ENCODE measurements around the gene EID1. TPM values are rescaled to one million over a fixed set of nuclear protein-coding genes. Genes with fewer than 3 reads are reported as not detected.

Gene EID1
- total and polyA plus RNA-seq, 9 of the 15 experiments (the other 6 are each of a cell fraction or from before 2014, with no cell fraction given), result 46.5 to 211 (median 143) TPM

DNA sequence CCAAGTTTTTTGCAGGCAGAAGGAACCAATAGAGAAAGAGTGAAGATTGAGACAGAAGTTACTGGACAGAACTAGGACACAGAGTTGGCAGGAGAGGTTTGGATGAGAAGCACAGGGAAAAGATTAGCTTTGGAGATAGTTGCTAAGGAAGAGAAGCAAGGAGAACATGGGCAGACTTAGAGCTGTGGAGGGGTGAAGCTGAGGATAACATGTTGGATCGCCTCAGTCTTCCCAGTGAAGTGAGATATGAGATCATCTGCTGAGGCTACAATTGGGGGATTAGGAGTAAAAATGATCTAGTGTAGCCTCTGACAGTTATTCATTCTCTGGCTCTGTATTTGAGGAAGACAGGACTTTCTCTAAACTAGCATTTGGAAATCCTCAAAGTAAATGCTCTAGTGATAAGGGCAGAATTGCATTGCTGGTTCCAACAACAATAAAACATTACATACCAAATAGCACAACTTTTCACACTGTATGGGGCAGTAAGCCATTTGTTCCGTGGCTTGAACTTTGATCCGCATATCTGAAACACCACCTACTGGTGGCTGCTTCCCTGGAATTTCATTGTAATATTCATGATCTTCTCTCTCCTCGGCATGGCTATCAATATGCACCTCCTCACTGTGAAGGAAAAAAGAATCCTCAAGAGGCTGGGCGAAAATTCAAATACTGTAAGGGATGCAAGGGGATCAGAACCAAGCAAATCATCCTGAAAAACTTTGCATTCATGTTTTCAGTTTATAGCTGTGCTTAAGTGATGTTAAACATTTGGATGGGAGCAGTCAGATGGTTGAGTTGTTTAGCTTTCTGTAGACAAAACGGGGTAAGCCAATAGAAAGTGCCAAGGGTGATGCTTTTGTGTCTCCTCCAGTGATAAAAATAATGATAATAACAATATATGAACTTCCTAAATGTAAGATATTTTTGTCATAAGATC is 22.2 kb upstream of the EID1 start (continued):
- TF ChIP-seq, protein P1, sequence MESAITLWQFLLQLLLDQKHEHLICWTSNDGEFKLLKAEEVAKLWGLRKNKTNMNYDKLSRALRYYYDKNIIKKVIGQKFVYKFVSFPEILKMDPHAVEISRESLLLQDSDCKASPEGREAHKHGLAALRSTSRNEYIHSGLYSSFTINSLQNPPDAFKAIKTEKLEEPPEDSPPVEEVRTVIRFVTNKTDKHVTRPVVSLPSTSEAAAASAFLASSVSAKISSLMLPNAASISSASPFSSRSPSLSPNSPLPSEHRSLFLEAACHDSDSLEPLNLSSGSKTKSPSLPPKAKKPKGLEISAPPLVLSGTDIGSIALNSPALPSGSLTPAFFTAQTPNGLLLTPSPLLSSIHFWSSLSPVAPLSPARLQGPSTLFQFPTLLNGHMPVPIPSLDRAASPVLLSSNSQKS (CRISPR knock-in tag; IDR thresholded peaks at IDR 0.05), result no peak
- TF ChIP-seq, protein P2, sequence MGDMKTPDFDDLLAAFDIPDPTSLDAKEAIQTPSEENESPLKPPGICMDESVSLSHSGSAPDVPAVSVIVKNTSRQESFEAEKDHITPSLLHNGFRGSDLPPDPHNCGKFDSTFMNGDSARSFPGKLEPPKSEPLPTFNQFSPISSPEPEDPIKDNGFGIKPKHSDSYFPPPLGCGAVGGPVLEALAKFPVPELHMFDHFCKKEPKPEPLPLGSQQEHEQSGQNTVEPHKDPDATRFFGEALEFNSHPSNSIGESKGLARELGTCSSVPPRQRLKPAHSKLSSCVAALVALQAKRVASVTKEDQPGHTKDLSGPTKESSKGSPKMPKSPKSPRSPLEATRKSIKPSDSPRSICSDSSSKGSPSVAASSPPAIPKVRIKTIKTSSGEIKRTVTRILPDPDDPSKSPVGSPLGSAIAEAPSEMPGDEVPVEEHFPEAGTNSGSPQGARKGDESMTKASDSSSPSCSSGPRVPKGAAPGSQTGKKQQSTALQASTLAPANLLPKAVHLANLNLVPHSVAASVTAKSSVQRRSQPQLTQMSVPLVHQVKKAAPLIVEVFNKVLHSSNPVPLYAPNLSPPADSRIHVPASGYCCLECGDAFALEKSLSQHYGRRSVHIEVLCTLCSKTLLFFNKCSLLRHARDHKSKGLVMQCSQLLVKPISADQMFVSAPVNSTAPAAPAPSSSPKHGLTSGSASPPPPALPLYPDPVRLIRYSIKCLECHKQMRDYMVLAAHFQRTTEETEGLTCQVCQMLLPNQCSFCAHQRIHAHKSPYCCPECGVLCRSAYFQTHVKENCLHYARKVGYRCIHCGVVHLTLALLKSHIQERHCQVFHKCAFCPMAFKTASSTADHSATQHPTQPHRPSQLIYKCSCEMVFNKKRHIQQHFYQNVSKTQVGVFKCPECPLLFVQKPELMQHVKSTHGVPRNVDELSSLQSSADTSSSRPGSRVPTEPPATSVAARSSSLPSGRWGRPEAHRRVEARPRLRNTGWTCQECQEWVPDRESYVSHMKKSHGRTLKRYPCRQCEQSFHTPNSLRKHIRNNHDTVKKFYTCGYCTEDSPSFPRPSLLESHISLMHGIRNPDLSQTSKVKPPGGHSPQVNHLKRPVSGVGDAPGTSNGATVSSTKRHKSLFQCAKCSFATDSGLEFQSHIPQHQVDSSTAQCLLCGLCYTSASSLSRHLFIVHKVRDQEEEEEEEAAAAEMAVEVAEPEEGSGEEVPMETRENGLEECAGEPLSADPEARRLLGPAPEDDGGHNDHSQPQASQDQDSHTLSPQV (IDR thresholded peaks at IDR 0.05), result no peak
- TF ChIP-seq, protein P3, sequence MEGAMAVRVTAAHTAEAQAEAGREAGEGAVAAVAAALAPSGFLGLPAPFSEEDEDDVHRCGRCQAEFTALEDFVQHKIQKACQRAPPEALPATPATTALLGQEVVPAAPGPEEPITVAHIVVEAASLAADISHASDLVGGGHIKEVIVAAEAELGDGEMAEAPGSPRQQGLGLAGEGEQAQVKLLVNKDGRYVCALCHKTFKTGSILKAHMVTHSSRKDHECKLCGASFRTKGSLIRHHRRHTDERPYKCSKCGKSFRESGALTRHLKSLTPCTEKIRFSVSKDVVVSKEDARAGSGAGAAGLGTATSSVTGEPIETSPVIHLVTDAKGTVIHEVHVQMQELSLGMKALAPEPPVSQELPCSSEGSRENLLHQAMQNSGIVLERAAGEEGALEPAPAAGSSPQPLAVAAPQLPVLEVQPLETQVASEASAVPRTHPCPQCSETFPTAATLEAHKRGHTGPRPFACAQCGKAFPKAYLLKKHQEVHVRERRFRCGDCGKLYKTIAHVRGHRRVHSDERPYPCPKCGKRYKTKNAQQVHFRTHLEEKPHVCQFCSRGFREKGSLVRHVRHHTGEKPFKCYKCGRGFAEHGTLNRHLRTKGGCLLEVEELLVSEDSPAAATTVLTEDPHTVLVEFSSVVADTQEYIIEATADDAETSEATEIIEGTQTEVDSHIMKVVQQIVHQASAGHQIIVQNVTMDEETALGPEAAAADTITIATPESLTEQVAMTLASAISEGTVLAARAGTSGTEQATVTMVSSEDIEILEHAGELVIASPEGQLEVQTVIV (CRISPR knock-in tag; IDR thresholded peaks at IDR 0.05; ENCODE audit: borderline replicate concordance), result no peak
- TF ChIP-seq, protein P4, sequence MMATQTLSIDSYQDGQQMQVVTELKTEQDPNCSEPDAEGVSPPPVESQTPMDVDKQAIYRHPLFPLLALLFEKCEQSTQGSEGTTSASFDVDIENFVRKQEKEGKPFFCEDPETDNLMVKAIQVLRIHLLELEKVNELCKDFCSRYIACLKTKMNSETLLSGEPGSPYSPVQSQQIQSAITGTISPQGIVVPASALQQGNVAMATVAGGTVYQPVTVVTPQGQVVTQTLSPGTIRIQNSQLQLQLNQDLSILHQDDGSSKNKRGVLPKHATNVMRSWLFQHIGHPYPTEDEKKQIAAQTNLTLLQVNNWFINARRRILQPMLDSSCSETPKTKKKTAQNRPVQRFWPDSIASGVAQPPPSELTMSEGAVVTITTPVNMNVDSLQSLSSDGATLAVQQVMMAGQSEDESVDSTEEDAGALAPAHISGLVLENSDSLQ (IDR thresholded peaks at IDR 0.05), result 0 out of 2 replicates have a peak, but pooled peaks have one; percentile 6
- TF ChIP-seq, protein P5, sequence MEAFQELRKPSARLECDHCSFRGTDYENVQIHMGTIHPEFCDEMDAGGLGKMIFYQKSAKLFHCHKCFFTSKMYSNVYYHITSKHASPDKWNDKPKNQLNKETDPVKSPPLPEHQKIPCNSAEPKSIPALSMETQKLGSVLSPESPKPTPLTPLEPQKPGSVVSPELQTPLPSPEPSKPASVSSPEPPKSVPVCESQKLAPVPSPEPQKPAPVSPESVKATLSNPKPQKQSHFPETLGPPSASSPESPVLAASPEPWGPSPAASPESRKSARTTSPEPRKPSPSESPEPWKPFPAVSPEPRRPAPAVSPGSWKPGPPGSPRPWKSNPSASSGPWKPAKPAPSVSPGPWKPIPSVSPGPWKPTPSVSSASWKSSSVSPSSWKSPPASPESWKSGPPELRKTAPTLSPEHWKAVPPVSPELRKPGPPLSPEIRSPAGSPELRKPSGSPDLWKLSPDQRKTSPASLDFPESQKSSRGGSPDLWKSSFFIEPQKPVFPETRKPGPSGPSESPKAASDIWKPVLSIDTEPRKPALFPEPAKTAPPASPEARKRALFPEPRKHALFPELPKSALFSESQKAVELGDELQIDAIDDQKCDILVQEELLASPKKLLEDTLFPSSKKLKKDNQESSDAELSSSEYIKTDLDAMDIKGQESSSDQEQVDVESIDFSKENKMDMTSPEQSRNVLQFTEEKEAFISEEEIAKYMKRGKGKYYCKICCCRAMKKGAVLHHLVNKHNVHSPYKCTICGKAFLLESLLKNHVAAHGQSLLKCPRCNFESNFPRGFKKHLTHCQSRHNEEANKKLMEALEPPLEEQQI (IDR thresholded peaks at IDR 0.05), result 0 out of 2 replicates have a peak, but pooled peaks have one; percentile 32
